ENCODE measurements around the gene SPG11. TPM values are rescaled to one million over a fixed set of nuclear protein-coding genes. Genes with fewer than 3 reads are reported as not detected.
"Not testable (repeated sequence)": the region's sequence is repeated elsewhere in the genome, so short reads cannot be mapped to it uniquely, and the experiment has no call there.

The SPG11 gene, protein sequence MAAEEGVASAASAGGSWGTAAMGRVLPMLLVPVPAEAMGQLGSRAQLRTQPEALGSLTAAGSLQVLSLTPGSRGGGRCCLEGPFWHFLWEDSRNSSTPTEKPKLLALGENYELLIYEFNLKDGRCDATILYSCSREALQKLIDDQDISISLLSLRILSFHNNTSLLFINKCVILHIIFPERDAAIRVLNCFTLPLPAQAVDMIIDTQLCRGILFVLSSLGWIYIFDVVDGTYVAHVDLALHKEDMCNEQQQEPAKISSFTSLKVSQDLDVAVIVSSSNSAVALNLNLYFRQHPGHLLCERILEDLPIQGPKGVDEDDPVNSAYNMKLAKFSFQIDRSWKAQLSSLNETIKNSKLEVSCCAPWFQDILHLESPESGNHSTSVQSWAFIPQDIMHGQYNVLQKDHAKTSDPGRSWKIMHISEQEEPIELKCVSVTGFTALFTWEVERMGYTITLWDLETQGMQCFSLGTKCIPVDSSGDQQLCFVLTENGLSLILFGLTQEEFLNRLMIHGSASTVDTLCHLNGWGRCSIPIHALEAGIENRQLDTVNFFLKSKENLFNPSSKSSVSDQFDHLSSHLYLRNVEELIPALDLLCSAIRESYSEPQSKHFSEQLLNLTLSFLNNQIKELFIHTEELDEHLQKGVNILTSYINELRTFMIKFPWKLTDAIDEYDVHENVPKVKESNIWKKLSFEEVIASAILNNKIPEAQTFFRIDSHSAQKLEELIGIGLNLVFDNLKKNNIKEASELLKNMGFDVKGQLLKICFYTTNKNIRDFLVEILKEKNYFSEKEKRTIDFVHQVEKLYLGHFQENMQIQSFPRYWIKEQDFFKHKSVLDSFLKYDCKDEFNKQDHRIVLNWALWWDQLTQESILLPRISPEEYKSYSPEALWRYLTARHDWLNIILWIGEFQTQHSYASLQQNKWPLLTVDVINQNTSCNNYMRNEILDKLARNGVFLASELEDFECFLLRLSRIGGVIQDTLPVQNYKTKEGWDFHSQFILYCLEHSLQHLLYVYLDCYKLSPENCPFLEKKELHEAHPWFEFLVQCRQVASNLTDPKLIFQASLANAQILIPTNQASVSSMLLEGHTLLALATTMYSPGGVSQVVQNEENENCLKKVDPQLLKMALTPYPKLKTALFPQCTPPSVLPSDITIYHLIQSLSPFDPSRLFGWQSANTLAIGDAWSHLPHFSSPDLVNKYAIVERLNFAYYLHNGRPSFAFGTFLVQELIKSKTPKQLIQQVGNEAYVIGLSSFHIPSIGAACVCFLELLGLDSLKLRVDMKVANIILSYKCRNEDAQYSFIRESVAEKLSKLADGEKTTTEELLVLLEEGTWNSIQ (N-terminal part only)
- polyA plus RNA-seq (2013, experiment 1 of 2; ENCODE audit: insufficient read length) = 30.1 TPM
- polyA plus RNA-seq (2013, experiment 2 of 2; ENCODE audit: insufficient read length) = 29.5 TPM

DNA sequence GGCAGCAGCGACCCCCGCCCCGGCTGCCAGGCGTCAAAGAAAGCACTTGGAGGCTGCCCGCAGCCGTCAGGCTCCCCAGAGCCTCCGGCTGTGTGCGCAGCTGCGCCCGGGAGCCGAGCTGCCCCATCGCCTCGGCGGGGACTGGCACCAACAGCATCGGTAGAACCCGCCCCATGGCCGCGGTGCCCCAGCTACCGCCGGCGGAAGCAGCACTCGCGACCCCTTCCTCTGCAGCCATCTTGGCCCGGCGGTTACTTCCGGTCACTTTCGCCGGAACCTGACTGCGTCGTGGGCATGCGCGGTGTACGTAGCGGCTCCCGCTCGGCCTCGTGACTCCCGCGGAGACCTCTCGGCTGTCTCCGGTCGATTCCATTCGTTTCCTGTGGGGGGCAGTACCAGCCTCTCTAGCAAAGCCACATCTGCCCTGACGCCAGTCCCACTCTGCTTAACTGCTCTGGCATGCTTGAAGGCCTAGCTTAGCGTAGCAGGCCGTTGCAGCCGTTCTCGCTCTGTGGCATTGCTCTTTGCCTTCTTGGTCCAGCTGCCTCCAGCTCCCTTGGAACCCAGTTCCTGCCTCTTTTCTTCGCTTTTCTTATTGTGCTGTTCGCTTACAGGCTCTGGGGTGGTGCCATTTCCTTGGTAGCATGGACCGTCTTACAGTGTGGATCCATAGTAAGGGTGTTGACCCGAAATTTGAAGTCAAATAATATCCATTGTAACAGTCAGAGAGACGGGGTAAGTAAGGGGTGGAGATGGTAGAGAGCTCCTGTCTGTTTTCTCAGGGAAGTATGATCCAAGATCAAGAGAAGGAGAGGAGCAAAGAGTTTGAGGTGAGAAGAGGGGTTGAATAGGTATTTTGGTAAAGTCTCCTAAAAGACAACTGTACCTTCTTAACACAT, at the start of gene SPG11:
Gene SPG11 (minus strand): TSS at position 253 of the 899 bp plus-strand sequence. CDS start 15 bp downstream, at position 238.
- peak; percentile 96 for DNase-seq

DNA sequence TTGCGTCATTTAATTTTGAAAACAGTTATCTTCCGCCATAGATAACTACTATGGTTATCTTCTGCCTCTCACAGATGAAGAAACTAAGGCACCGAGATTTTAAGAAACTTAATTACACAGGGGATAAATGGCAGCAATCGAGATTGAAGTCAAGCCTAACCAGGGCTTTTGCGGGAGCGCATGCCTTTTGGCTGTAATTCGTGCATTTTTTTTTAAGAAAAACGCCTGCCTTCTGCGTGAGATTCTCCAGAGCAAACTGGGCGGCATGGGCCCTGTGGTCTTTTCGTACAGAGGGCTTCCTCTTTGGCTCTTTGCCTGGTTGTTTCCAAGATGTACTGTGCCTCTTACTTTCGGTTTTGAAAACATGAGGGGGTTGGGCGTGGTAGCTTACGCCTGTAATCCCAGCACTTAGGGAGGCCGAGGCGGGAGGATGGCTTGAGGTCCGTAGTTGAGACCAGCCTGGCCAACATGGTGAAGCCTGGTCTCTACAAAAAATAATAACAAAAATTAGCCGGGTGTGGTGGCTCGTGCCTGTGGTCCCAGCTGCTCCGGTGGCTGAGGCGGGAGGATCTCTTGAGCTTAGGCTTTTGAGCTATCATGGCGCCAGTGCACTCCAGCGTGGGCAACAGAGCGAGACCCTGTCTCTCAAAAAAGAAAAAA, 49.0 kb upstream of the SPG11 start:
- peak; percentile 84 for DNase-seq

DNA sequence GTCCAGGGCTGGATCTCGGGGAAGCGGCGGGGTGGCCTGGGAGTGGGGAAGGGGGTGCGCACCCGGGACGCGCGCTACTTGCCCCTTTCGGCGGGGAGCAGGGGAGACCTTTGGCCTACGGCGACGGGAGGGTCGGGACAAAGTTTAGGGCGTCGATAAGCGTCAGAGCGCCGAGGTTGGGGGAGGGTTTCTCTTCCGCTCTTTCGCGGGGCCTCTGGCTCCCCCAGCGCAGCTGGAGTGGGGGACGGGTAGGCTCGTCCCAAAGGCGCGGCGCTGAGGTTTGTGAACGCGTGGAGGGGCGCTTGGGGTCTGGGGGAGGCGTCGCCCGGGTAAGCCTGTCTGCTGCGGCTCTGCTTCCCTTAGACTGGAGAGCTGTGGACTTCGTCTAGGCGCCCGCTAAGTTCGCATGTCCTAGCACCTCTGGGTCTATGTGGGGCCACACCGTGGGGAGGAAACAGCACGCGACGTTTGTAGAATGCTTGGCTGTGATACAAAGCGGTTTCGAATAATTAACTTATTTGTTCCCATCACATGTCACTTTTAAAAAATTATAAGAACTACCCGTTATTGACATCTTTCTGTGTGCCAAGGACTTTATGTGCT, 48.4 kb upstream of the SPG11 start:
- peak; percentile 37 for DNase-seq

DNA sequence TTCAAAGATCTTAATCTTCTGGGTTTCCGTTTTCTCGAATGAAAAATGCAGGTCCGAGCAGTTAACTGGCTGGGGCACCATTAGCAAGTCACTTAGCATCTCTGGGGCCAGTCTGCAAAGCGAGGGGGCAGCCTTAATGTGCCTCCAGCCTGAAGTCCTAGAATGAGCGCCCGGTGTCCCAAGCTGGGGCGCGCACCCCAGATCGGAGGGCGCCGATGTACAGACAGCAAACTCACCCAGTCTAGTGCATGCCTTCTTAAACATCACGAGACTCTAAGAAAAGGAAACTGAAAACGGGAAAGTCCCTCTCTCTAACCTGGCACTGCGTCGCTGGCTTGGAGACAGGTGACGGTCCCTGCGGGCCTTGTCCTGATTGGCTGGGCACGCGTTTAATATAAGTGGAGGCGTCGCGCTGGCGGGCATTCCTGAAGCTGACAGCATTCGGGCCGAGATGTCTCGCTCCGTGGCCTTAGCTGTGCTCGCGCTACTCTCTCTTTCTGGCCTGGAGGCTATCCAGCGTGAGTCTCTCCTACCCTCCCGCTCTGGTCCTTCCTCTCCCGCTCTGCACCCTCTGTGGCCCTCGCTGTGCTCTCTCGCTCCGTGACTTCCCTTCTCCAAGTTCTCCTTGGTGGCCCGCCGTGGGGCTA, 47.8 kb upstream of the SPG11 start, which contains the start of the genes B2M and PATL2:
Gene B2M (plus strand): TSS at position 422 of the 647 bp plus-strand sequence. CDS start 30 bp downstream, at position 452.
Gene PATL2 (minus strand): TSS at position 228 of the 647 bp plus-strand sequence. CDS start 34,833 bp downstream, outside the sequence.
- peak; percentile 94 for DNase-seq

DNA sequence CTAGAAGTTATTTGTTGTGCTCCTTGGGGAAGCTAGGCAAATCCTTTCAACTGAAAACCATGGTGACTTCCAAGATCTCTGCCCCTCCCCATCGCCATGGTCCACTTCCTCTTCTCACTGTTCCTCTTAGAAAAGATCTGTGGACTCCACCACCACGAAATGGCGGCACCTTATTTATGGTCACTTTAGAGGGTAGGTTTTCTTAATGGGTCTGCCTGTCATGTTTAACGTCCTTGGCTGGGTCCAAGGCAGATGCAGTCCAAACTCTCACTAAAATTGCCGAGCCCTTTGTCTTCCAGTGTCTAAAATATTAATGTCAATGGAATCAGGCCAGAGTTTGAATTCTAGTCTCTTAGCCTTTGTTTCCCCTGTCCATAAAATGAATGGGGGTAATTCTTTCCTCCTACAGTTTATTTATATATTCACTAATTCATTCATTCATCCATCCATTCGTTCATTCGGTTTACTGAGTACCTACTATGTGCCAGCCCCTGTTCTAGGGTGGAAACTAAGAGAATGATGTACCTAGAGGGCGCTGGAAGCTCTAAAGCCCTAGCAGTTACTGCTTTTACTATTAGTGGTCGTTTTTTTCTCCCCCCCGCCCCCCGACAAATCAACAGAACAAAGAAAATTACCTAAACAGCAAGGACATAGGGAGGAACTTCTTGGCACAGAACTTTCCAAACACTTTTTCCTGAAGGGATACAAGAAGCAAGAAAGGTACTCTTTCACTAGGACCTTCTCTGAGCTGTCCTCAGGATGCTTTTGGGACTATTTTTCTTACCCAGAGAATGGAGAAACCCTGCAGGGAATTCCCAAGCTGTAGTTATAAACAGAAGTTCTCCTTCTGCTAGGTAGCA, 47.0 kb upstream of the SPG11 start:
- DNase-seq = peak; percentile 34

DNA sequence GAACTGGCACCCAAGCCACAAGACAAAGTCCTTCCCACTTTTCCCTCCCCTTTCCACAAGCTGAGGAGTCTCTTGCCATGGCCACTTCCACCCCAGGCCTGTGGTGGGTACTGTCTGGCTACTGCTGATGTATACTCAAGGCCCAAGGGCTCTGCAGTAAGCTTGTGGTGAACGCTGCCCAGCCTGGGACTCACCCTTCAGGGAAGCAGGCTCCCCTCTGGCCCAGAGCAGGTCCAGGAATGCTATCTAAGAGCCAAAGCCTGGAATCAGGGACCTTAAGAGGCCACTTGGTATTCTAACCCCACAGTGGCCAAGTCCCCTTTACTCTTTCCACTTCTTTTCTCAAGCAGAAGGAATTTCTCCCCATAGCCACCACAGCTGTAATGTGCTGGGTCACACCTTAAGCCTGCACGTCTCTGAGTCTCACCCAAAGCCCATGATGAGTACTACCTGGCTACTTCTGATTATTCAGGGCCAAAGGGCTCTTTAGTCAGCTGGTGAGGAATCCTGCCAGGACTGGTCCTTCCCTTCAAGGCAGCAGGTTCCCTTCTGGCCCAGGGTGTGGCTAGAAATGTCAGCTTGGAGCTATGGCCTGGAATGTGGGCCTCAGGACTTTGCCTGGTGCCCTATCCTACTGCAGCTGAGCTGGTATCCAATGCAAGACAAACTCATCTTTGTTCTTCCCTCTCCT, 43.6 kb upstream of the SPG11 start:
- no peak for DNase-seq

DNA sequence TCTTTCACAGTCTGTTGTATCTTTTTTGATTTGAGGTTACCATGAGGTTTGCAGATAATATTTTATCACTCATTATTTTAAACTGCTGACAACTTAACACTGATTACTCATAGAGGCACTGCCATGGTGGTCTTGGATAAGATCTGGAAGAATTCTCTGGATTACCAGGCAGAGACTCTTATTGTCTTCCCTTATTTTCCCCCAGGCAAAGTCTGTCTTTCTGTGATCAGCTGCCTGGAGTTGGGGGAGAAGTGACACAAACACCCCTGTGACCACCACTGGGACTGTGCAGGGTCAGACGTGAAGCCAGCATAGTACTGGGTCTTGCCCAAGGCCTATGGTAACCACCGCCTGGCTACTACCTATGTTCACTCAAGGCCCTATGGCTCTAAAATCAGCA, 42.9 kb upstream of the SPG11 start:
- DNase-seq = no peak

DNA sequence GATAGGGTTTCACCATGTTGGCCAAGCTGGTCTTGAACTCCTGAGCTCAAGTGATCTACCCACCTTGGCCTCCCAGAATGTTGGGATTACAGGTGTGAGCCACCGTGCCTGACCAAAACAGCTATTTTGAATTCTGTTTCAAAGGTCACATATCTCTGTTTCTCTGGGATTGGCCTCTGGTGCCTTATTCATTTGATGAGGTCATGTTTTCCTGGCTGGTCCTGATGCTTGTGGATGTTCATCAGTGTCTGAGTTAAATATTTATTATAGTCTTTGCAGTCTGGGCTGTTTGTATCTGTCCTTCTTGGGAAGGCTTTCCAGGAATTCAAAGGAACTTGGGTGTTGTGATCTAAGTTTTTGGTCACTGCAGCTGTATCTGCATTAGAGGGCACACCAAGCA, 42.5 kb upstream of the SPG11 start:
- no peak for DNase-seq

DNA sequence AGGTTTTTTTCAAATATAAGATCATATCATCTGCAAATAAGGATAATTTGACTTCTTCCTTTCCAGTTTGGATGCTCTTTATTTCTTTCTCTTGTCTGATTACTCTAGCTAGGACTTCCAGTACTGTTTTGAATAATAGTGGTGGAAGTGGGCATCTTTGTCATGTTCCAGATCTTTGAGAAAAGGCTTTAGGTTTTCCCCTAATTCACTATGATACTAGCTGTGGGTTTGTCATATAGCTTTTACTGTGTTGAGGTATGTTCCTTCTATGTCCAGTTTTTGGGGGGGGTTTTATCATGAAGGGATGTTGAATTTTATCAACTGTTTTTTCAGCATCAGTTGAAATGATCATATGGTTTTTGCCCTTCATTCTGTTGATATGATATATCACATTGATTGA, 37.2 kb upstream of the SPG11 start:
- DNase-seq = not testable (repeated sequence)

DNA sequence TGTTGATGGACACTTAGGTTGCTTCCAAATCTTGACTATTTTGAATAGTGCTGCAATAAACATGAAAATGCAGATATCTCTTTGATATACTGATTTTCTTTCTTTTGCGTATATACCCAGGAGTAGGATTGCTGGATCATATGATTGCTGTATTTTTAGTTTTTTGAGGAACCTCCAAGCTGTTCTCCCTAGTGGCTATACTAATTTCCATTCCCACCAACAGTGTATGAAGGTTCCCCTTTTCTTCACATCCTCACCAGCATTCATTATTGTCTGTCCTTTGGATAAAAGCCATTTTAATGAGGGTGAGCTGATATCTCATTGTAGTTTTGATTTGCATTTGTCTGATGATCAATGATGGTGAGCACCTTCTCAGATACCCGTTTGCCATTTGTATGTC, 35.2 kb upstream of the SPG11 start:
- no peak for DNase-seq

DNA sequence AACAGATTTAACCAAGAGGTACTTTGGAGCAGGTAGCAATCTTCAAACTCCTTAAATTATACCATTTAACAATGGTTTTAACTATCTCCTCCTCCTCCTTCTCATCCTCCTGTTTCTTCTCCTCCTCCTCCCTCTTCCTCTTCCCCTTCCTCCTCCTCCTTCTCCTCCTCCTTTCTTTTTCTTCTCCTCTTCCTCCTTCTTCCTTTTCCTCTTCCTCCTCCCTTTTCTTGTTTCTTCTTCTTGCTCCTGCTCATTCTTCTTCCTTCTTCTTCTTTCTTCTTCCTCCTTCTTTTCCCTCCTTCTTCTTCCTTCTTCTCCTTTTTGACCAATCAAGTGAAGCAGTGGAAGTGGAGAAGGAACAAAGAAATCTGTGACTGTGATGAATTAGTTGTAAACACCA, 33.6 kb upstream of the SPG11 start:
- no peak for DNase-seq

DNA sequence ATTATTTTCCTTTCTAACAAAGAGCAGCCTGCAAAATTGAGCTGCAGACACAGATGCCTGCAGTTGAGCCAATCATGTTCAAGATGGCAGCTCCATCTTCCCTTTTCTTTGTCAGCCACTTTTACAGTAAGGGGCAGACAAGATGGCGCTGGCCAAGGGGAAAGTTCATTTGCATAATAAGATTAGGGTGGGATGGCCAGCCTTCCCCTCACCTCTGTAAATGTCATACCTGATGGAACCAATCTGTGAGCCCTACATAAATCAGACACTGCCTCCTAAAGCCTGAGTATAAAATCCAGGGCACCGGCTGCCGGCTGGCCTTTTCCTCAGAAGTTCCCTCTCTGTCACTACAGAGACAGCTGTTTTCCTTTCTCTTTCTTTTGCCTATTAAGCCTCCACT, 31.8 kb upstream of the SPG11 start:
- no peak for DNase-seq

DNA sequence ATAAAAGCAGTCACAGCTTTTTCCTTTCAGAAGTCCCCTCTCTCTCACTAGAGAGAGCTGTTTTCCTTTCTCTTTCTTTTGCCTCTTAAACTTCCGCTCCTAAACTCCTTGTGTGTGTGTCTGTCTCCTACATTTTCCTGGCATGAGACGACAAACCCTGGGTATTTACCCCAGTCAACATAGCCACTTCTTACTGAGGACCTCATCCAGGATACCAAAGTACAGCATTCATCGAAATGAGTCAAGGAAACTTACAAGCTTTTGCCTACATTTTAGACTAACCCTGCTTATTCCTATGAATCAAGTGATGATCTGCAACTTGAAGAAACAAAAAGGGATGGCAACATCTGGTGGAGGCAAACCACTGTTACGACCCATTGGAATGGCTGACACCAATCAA, 31.0 kb upstream of the SPG11 start:
- peak; percentile 16 for DNase-seq

DNA sequence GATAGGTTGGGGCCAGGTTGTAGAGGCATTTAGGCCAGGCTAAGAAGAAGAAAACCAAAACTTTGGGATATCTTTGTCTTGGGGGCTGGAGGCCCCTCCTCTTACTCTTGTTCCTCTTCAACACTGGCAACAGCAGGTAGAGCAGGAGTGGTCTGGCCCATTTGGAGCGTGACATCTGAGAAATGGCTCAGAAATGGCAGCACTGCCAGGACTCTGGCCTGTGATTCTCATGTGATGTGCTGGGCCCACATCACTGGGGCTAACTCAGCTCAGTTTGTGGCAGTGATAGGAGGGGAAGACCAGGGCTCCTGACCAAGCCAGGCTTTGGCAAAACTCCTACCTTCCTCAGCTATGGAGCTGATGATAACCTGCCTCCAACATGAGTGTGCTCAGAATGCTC, 29.2 kb upstream of the SPG11 start:
- DNase-seq = no peak

DNA sequence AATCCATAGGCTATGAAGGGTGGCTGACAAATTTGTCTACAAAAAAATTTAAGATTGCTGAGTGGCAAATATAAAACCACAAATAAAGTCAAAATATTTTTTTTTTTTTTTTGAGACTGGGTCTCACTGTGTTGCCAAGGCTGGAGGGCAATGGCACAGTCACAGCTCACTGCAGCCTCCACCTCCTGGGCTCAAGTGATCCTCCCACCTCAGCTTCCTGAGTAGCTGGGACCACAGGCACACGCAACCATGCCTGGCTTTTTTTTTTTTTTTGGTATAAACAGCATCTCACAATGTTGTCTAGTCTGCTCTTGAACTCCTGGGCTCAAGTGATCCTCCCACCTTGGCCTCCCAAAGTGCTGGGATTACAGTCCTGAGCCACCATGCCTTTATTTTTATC, 26.8 kb upstream of the SPG11 start:
- not testable (repeated sequence) for DNase-seq

DNA sequence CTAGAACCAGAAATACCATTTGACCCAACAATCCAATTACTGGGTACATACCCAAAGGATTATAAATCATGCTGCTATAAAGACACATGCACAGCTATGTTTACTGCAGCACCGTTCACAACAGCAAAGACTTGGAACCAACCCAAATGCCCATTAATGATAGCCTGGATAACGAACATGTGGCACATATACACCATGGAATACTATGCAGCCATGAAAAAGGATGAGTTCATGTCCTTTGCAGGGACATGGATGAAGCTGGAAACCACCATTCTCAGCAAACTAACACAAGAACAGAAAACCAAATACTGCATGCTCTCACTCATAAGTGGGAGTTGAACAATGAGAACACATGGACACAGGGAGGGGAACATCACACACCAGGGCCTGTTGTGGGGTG, 25.9 kb upstream of the SPG11 start:
- not testable (repeated sequence) for DNase-seq

DNA sequence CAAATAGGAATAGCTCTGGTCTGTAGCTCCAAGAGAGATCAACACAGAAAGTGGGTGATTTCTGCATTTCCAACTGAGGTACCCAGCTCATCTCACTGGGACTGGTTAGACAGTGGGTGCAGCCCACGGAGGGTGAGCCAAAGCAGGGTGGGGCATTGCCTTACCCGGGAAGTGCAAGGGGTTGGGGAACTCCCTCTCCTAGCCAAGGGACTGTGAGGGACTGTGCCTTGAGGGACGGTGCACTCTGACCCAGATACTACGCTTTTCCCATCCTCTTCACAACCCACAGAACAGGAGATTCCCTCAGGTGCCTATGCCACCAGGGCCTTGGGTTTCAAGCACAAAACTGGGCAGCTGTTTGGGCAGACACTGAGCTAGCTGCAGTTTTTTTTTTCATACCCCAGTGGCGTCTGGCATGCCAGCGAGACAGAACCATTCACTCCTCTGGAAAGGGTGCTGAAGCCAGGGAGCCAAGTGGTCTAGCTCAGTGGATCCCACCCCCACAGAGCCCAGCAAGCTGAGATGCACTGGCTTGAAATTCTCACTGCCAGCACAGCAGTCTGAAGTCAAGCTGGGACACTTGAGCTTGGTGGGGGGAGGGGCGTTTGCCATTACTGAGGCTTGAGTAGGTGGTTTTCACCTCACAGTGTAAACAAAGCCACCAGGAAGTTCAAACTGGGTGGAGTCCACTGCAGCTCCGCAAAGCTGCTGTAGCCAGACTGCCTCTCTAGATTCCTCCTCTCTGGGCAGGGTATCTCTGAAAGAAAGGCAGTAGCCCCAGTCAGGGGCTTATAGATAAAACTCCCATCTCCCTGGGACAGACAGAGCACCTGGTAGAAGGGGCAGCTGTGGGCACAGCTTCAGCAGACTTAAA, 19.6 kb upstream of the SPG11 start:
- DNase-seq = peak; percentile 11
